Measurements from ENCODE around the gene MANEAL. TPM values are rescaled to one million over a fixed set of nuclear protein-coding genes. Genes with fewer than 3 reads are reported as not detected.

MANEAL gene
- total RNA-seq, 1 experiment from 2014 or later: 6.4 TPM

DNA sequence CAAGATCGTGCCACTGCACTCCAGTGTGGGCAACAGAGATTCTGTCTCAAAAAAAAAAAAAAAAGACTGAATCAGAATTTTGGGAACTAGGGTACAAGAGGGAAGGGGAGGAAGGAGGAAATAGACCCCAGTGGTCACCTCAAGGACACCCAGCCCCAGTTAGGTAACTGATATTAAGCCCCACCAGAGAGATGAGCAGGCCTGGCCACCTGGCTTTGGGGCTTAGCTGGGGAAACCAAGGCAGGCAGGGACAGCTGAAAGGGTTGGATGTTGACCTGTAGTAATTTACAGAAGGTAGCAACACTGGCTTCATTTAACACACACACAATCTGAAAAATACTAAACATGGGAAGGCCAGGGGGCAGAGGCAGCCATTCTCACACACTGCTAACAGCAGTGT is 8.8 kb downstream of the MANEAL start (continued):
- TF ChIP-seq CBFB (CRISPR knock-in tag; IDR thresholded peaks at IDR 0.05; ENCODE audit: low read depth): no peak
- no peak for TF ChIP-seq MXD4 (CRISPR knock-in tag; IDR thresholded peaks at IDR 0.05; ENCODE audit: borderline replicate concordance)
- TF ChIP-seq, protein P1, sequence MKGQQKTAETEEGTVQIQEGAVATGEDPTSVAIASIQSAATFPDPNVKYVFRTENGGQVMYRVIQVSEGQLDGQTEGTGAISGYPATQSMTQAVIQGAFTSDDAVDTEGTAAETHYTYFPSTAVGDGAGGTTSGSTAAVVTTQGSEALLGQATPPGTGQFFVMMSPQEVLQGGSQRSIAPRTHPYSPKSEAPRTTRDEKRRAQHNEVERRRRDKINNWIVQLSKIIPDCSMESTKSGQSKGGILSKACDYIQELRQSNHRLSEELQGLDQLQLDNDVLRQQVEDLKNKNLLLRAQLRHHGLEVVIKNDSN (CRISPR knock-in tag; IDR thresholded peaks at IDR 0.05): no peak
- no peak for TF ChIP-seq ZNF423 (CRISPR knock-in tag; IDR thresholded peaks at IDR 0.05)
- TF ChIP-seq, protein P2, sequence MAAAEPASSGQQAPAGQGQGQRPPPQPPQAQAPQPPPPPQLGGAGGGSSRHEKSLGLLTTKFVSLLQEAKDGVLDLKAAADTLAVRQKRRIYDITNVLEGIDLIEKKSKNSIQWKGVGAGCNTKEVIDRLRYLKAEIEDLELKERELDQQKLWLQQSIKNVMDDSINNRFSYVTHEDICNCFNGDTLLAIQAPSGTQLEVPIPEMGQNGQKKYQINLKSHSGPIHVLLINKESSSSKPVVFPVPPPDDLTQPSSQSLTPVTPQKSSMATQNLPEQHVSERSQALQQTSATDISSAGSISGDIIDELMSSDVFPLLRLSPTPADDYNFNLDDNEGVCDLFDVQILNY (CRISPR knock-in tag; IDR thresholded peaks at IDR 0.05): no peak

DNA sequence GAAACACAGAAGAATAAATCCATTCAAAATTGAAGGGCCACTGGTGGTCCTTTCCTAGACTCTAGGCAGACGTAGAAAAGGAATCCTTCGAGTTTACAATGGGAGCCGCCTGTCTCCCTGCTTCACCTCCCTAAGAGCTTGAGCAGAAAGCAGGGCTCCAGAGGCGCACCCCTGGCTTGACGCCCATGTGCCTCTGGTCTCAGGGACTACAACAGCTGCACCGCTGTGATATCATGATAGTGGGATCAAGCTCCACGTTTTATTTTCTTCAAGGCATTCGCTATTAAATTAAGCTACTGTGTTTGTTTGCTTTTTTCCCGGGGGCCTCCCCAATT is 13.5 kb downstream of the MANEAL start:
- Mint-ChIP-seq H3K27ac (0 out of 2 replicates have a peak overlapping the region, but pooled peaks have one; percentile 74), H3K4me3 (peak overlapping the region; percentile 79), H3K27me3 (ENCODE audit: low read depth) (no peaks in the 10 kb centered on the region), H3K4me1 (peaks cover 11% of the 10 kb centered on the region; the same call in 1 of the 2 replicates), H3K36me3 (peaks cover 40% of the 10 kb centered on the region), H3K9me3 (no peaks in the 10 kb centered on the region)
- ChIA-PET POLR2A (interaction anchor here (0.6 to 2.4 kb wide), 2 partner anchors 12 to 344 kb away, joined by 4 to 16 read pairs; partner anchors contain the start of gene MANEAL), CTCF (interaction anchor here (2.4 to 2.9 kb wide), 2 partner anchors 12 to 52 kb away, joined by 10 to 34 read pairs; partner anchors contain the start of gene MTF1)
- DNase-seq (ENCODE audit: low spot score) (no peak), ATAC-seq (no peak)
- no peak for TF ChIP-seq TEAD1 (CRISPR knock-in tag; IDR thresholded peaks at IDR 0.05)
- TF ChIP-seq, protein P3, sequence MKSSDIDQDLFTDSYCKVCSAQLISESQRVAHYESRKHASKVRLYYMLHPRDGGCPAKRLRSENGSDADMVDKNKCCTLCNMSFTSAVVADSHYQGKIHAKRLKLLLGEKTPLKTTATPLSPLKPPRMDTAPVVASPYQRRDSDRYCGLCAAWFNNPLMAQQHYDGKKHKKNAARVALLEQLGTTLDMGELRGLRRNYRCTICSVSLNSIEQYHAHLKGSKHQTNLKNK (CRISPR knock-in tag; IDR thresholded peaks at IDR 0.05): no peak
- TF ChIP-seq, protein P4, sequence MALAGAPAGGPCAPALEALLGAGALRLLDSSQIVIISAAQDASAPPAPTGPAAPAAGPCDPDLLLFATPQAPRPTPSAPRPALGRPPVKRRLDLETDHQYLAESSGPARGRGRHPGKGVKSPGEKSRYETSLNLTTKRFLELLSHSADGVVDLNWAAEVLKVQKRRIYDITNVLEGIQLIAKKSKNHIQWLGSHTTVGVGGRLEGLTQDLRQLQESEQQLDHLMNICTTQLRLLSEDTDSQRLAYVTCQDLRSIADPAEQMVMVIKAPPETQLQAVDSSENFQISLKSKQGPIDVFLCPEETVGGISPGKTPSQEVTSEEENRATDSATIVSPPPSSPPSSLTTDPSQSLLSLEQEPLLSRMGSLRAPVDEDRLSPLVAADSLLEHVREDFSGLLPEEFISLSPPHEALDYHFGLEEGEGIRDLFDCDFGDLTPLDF (CRISPR knock-in tag; IDR thresholded peaks at IDR 0.05): no peak
- no peak for TF ChIP-seq CREM (CRISPR knock-in tag; IDR thresholded peaks at IDR 0.05)
- TF ChIP-seq, protein P5, sequence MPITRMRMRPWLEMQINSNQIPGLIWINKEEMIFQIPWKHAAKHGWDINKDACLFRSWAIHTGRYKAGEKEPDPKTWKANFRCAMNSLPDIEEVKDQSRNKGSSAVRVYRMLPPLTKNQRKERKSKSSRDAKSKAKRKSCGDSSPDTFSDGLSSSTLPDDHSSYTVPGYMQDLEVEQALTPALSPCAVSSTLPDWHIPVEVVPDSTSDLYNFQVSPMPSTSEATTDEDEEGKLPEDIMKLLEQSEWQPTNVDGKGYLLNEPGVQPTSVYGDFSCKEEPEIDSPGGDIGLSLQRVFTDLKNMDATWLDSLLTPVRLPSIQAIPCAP (CRISPR knock-in tag; IDR thresholded peaks at IDR 0.05): no peak
- TF ChIP-seq, protein P6, sequence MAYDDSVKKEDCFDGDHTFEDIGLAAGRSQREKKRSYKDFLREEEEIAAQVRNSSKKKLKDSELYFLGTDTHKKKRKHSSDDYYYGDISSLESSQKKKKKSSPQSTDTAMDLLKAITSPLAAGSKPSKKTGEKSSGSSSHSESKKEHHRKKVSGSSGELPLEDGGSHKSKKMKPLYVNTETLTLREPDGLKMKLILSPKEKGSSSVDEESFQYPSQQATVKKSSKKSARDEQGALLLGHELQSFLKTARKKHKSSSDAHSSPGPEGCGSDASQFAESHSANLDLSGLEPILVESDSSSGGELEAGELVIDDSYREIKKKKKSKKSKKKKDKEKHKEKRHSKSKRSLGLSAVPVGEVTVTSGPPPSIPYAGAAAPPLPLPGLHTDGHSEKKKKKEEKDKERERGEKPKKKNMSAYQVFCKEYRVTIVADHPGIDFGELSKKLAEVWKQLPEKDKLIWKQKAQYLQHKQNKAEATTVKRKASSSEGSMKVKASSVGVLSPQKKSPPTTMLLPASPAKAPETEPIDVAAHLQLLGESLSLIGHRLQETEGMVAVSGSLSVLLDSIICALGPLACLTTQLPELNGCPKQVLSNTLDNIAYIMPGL (CRISPR knock-in tag; IDR thresholded peaks at IDR 0.05): no peak
- TF ChIP-seq ZNF396 (CRISPR knock-in tag; IDR thresholded peaks at IDR 0.05; ENCODE audit: borderline replicate concordance): no peak
- TF ChIP-seq, protein P7, sequence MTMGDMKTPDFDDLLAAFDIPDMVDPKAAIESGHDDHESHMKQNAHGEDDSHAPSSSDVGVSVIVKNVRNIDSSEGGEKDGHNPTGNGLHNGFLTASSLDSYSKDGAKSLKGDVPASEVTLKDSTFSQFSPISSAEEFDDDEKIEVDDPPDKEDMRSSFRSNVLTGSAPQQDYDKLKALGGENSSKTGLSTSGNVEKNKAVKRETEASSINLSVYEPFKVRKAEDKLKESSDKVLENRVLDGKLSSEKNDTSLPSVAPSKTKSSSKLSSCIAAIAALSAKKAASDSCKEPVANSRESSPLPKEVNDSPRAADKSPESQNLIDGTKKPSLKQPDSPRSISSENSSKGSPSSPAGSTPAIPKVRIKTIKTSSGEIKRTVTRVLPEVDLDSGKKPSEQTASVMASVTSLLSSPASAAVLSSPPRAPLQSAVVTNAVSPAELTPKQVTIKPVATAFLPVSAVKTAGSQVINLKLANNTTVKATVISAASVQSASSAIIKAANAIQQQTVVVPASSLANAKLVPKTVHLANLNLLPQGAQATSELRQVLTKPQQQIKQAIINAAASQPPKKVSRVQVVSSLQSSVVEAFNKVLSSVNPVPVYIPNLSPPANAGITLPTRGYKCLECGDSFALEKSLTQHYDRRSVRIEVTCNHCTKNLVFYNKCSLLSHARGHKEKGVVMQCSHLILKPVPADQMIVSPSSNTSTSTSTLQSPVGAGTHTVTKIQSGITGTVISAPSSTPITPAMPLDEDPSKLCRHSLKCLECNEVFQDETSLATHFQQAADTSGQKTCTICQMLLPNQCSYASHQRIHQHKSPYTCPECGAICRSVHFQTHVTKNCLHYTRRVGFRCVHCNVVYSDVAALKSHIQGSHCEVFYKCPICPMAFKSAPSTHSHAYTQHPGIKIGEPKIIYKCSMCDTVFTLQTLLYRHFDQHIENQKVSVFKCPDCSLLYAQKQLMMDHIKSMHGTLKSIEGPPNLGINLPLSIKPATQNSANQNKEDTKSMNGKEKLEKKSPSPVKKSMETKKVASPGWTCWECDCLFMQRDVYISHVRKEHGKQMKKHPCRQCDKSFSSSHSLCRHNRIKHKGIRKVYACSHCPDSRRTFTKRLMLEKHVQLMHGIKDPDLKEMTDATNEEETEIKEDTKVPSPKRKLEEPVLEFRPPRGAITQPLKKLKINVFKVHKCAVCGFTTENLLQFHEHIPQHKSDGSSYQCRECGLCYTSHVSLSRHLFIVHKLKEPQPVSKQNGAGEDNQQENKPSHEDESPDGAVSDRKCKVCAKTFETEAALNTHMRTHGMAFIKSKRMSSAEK (CRISPR knock-in tag; IDR thresholded peaks at IDR 0.05; ENCODE audit: borderline replicate concordance): no peak
- TF ChIP-seq, protein P8, sequence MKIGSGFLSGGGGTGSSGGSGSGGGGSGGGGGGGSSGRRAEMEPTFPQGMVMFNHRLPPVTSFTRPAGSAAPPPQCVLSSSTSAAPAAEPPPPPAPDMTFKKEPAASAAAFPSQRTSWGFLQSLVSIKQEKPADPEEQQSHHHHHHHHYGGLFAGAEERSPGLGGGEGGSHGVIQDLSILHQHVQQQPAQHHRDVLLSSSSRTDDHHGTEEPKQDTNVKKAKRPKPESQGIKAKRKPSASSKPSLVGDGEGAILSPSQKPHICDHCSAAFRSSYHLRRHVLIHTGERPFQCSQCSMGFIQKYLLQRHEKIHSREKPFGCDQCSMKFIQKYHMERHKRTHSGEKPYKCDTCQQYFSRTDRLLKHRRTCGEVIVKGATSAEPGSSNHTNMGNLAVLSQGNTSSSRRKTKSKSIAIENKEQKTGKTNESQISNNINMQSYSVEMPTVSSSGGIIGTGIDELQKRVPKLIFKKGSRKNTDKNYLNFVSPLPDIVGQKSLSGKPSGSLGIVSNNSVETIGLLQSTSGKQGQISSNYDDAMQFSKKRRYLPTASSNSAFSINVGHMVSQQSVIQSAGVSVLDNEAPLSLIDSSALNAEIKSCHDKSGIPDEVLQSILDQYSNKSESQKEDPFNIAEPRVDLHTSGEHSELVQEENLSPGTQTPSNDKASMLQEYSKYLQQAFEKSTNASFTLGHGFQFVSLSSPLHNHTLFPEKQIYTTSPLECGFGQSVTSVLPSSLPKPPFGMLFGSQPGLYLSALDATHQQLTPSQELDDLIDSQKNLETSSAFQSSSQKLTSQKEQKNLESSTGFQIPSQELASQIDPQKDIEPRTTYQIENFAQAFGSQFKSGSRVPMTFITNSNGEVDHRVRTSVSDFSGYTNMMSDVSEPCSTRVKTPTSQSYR (CRISPR knock-in tag; IDR thresholded peaks at IDR 0.05): no peak
- TF ChIP-seq, protein P9, sequence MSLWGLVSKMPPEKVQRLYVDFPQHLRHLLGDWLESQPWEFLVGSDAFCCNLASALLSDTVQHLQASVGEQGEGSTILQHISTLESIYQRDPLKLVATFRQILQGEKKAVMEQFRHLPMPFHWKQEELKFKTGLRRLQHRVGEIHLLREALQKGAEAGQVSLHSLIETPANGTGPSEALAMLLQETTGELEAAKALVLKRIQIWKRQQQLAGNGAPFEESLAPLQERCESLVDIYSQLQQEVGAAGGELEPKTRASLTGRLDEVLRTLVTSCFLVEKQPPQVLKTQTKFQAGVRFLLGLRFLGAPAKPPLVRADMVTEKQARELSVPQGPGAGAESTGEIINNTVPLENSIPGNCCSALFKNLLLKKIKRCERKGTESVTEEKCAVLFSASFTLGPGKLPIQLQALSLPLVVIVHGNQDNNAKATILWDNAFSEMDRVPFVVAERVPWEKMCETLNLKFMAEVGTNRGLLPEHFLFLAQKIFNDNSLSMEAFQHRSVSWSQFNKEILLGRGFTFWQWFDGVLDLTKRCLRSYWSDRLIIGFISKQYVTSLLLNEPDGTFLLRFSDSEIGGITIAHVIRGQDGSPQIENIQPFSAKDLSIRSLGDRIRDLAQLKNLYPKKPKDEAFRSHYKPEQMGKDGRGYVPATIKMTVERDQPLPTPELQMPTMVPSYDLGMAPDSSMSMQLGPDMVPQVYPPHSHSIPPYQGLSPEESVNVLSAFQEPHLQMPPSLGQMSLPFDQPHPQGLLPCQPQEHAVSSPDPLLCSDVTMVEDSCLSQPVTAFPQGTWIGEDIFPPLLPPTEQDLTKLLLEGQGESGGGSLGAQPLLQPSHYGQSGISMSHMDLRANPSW (CRISPR knock-in tag; conservative IDR thresholded peaks at IDR 0.05; ENCODE audit: low read depth): no peak
- no peak for TF ChIP-seq NFATC4 (CRISPR knock-in tag; IDR thresholded peaks at IDR 0.05)
- no peak for TF ChIP-seq ZNF263 (CRISPR knock-in tag; IDR thresholded peaks at IDR 0.05; ENCODE audit: low read depth)
- no peak for TF ChIP-seq ZNF317 (CRISPR knock-in tag; IDR thresholded peaks at IDR 0.05; ENCODE audit: borderline replicate concordance, low read depth)
- TF ChIP-seq ZNF121 (CRISPR knock-in tag; IDR thresholded peaks at IDR 0.05): no peak
